ENCODE data around the gene RANBP3L.
"Not testable (repeated sequence)": the region's sequence is repeated elsewhere in the genome, so short reads cannot be mapped to it uniquely, and the experiment has no call there.

The RANBP3L gene

DNA sequence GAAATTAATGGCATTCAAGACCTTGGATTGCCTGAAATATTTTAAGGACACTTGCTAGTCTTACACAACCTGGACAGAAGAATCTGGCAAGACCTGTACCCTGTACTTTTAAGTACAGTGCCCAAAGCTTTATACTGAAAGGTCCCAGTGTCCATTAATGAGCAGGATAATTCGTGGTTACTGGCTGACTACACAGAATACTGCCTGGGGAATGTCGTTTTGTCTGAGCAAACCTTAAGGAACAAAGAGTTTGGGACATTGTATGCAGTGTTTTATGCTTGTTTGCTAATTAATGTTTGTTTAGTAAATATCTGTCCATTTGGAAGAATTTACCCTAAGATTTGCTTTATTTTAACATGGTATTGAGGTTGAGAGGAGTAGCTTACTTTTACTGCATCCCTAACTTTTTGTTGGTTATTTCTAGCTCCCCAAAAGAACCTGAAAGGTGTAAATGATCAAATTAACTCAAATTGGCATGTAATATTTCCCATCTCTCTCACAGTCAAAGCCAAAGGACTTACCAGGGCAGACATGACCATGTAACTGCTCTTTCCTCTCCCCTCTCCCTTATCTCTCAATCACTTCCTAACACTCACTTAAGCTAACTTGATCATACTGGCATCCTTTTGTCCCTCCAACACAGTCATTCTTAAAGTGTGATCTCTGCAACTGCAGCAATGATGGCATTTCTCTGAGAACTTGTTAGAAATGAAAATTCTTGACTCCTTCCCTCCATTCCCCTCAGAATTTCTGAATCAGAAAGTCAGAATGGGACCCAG is 15.7 kb downstream of the RANBP3L start:
- DNase-seq = no peak

GRCh38 chr5:36283775-36284174 is 17.9 kb downstream of the RANBP3L start:
- not testable (repeated sequence) for DNase-seq

GRCh38 chr5:36281626-36282025 is 20.1 kb downstream of the RANBP3L start:
- no peak for DNase-seq

DNA sequence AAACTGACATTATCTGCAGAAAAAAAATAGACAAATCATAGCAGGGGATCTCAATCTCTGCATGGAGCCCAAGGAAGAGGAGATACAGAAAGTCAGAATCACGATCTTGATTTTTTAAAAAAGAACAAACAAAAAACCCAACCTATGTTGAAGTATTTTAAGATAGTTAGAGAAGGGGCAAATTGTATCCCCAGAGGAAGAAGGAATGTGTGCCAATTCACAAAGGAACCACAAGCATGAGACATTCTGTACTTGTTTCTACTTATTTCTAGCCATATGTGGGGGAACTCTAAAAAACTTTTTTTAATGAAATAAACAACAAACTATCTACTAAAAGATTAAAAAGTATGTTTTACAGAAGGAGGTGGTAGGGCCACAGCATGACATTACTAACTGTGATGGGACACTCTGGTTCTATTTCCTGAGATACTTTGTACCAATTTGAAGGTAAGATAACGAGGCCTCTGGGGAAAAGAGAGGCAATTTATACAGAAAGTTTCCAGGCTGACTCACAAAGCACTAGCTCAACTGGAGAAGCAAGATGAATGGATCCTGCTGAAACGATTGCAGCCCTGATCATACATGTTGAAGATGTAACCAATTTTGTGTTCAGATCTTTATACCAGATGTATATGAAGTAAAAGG is 22.5 kb downstream of the RANBP3L start:
- no peak for DNase-seq

DNA sequence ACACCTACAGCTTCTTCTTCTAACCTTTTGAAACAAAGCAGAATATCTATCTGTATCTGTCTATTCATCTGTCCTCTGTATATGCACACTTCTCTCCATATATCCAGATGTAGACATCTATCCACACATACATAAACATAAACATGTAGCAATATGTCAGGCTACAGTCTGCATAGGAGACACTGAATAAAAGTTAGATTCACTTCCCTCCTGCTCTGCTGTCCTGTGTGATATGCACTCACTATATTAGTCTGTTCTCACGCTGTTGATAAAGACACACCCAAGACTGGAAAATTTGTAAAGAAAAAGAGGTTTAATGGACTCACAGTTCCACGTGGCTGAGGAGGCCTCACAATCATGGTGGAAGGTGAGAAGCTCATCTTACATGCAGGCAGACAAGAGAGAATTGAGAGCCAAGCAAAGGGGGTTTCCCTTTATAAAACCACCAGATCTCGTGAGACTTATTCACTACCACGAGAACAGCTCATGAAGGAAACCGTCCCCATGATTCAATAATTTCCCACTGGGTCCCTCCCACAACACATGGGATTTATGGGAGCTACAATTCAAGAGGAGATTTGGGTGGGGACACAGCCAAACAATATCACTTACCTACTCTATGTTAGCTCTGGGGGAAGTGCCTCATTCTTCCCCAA is 24.1 kb downstream of the RANBP3L start:
- DNase-seq = no peak

DNA sequence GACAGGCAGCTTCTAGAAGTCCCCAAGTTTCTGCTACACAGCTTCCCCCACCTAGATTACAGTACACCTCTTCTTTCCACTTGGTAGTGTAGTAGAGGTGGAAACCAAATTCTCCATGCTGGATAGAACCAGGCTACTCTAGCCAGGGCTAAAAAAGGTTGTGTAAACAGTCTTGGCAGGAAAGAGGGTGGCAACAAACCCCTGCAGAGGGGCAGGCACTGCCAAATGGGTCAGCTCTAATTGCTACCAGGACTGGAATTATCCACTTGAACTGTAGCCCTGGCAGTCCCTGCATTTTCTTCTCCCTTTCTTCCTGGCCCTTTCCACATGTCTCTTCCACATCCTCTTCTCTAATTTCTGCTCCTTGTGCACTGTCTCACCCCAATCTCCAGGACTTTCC is 24.8 kb downstream of the RANBP3L start:
- DNase-seq = no peak

GRCh38 chr5:36273809-36274526 is 27.7 kb downstream of the RANBP3L start:
- DNase-seq = no peak

DNA sequence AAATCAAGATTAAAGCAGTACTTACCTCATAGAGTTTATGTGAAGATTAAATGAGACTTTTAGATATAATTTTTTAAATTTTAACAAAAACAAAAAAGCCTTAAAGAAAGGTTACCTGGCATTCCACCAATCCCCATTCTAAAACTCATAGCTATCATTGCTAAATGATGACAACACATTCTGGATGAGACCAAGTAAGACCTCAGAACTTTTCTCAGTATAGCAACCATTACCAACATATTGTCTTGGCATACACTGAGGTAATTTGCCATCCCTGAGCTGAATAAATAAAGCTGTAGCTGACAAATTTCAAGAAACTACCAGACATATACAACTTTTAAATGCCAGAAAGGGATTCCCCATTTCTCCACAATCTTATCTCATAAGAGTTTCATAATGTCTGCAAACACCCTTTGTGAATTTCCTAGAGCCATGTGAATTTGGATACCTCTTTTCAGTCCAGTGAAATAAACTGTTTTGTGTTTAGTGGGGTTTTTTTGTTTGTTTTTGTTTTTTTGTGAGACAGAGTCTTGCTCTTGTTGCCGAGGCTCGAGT is 29.5 kb downstream of the RANBP3L start:
- no peak for DNase-seq

DNA sequence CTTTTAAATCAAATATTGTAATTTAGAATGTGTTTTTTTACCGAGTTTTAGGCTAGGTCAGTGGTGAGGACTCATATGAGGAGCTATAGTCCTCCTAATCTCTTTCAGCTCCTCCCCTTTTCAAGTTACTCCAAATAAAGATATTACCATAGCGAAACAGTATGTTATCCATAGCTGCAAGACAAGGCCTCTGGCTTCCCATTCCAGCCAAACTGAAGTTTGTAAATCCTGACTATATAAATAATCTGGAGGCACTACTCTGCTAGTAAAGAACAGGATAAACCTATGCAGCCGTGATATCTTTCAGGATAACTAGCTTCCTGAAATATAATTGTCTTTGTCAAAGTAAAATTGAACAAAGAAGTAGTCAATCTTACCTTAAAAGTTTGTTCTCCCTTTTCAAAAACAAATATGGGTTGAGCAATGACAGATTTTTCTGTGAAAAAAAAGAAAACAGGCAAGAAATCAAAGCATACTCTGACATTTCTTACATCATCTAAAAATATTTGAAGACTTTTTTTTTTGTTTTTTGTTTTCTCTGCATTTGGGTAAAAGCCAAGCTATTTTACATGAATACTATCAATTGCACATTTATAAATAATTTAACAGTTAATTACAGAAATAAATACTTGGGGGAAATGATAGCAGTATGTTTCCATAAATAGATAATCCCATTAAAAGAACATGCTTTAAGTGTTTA is 30.7 kb downstream of the RANBP3L start:
- DNase-seq = no peak

- DNase-seq = no peak
Measured at GRCh38 chr5:36270175-36270574, 31.5 kb downstream of the RANBP3L start.

- no peak for DNase-seq
Measured at GRCh38 chr5:36269478-36269877, 32.2 kb downstream of the RANBP3L start.

DNA sequence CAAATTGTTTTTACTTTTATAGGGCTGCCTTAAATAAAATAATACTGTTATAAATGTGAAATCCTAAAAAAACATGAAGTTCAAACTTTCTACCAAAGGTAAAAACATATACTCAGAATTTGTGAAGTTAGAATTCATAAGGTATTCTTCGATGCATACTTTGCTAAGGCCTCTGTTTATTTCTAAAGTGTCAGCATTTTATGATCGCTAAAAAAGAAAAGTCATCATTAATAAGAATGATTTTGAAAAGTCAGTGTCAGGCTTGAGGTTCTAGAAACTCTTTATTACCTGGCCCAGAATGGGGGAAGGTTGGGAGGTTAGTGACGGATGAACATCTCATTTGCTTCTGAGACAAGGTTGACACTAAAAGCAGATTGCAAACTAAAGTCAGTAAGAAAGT is 33.8 kb downstream of the RANBP3L start:
- no peak for DNase-seq

- DNase-seq = no peak
Measured at GRCh38 chr5:36264202-36264760, 37.4 kb downstream of the RANBP3L start.

- no peak for DNase-seq
Measured at GRCh38 chr5:36261186-36261585, 40.5 kb downstream of the RANBP3L start.

DNA sequence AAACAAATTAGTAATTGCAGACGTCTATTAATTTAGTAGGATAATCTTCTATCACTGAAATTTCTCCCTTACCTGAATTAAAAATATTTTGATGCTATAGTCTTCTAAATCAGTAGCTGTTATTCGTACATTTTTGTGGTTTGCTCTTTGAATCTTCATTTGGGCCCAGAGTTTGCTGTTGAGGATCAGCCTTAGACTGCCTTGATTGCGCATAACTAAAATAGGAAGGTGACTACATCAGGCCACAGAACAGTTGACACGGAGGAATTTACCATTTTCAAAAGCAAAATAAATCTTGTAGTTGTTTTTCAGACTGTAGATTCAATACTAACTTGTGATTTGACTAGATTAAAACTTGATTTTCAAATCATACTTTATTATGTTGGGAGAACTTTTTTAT is 48.1 kb downstream of the RANBP3L start:
- no peak for DNase-seq

DNA sequence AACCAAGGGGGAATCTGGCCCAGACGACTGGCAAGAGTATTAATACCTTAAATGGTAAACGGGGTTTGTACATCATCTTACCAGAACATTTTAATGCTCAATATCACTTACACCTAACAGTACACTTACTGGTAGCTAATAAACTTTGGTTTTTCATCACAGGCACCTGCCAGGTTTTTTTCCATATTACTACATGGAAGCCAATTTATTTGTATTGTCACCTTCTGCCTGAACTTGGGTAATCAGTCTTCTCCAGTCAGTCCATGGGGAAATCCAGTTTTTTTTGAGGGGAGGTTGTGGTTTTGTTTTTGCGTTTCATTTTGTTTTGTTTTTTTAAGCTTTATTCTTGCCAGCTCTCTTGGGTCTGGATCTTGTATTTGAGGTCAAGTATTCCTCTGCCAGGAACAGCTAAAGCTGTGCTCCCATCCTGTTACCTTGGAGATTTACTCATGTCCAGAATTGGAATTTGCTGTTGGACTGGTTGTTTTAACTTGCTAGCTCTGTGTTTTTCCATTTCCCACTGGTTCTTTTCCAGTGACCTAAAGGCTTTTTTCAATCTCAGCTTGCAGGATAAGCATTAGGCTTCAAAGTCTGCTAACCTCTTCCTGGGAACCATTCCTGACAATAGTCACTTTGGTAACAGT is 48.9 kb downstream of the RANBP3L start:
- no peak for DNase-seq

- DNase-seq = no peak
Measured at GRCh38 chr5:36251218-36251617, 50.5 kb downstream of the RANBP3L start.

- DNase-seq = no peak
Measured at GRCh38 chr5:36250427-36250826, 51.3 kb downstream of the RANBP3L start.

DNA sequence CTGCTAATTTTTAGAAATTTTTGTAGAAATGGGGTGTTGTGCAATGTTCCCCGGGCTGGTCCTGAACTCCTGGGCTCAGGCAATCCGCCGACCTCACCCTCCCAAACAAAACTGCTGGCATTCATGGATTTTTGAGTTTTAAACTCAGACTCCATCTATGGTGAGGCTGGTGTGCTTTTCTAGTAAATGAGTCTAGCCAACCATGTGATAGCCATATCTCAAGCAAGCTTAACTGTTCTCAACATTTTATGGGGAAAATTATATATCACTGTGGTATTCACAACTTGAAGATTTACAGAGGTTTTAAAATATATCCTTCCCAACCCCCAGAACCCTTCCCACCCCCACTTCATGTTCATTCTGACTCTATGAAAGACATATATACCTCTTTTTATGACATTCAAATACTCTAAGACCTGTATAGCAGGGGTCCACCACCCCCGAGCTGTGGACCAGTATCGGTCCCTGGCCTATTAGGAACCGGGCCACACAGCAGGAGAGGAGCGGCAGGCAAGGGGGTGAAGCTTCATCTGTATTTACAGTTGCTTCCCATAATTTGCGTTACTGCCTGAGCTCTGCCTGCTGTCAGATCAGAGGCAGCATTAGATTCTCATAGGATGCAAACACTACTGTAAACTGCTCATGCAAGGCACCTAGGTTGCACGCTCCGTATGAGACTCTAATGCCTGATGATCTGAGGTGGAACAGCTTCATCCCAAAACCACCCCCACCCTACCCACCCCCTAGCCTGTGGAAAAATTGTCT is 55.5 kb downstream of the RANBP3L start:
- DNase-seq = no peak

DNA sequence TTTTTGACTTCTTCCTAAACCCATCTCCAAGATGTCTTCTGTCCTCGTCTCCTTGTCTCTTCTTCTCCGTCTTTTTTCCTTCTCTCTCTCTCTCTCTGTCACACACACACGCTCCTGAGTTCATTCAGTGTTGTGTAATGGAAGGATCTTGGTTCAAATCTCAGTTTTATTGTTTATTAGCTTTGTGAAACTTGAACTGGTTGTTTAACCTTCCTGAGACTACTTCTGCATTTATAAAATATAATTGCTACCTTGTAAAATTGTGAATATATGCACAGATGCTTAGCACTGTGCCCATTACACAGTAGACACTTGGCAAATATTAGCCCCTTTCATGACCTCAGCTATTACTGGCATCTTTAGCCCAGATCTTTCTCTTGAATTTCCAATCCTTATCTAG is 57.6 kb downstream of the RANBP3L start:
- DNase-seq = no peak

GRCh38 chr5:36243653-36244052 is 58.0 kb downstream of the RANBP3L start:
- no peak for DNase-seq
